ENCODE measurements around the gene PHF12. TPM values are rescaled to one million over a fixed set of nuclear protein-coding genes. Genes with fewer than 3 reads are reported as not detected.

The PHF12 gene
- total RNA-seq, 1 experiment from 2014 or later = 35.7 TPM

DNA sequence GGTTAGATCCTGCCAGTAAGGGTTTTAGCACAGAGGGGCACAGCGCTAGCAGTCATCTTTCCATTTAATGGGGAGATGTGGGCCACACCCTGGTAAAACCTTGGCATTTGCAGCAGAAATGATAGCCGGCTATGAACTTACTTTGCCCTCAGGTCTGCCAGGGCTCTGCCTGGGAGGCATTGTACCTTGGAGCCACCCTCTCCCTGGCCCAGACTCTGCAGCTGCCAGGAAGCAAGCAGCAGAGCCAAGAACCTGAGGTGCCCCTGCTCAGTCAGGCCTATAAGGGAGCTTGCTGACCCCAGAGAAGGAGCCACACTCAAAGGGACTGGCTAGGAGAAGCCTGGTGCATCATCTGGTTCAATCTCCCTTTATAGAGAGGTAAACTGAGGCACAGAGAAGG, 23.7 kb upstream of the PHF12 start:
- TF ChIP-seq, protein P1, sequence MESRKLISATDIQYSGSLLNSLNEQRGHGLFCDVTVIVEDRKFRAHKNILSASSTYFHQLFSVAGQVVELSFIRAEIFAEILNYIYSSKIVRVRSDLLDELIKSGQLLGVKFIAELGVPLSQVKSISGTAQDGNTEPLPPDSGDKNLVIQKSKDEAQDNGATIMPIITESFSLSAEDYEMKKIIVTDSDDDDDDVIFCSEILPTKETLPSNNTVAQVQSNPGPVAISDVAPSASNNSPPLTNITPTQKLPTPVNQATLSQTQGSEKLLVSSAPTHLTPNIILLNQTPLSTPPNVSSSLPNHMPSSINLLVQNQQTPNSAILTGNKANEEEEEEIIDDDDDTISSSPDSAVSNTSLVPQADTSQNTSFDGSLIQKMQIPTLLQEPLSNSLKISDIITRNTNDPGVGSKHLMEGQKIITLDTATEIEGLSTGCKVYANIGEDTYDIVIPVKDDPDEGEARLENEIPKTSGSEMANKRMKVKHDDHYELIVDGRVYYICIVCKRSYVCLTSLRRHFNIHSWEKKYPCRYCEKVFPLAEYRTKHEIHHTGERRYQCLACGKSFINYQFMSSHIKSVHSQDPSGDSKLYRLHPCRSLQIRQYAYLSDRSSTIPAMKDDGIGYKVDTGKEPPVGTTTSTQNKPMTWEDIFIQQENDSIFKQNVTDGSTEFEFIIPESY (IDR thresholded peaks at IDR 0.05; ENCODE audit: extremely low read depth, insufficient replicate concordance, low read length) = no peak
- TF ChIP-seq SRF (IDR thresholded peaks at IDR 0.05; ENCODE audit: low read depth) (no peak), SIN3A (IDR thresholded peaks at IDR 0.05; ENCODE audit: low read depth) (no peak), ZFX (IDR thresholded peaks at IDR 0.05) (no peak), TCF7L2 (IDR thresholded peaks at IDR 0.05; ENCODE audit: borderline replicate concordance, extremely low read depth, insufficient read depth, insufficient read length) (no peak), YY1 (IDR thresholded peaks at IDR 0.05; ENCODE audit: extremely low read depth, insufficient replicate concordance, low read depth, low read length) (no peak), EZH2phosphoT487 (IDR thresholded peaks at IDR 0.05; ENCODE audit: borderline replicate concordance) (no peak), CEBPB (IDR thresholded peaks at IDR 0.05; ENCODE audit: low read depth) (no peak), ZNF274 (IDR thresholded peaks at IDR 0.05; ENCODE audit: low read depth, low read length) (no peak), ELF1 (IDR thresholded peaks at IDR 0.05; ENCODE audit: borderline replicate concordance, low read depth) (no peak)
- TF ChIP-seq, protein P2, sequence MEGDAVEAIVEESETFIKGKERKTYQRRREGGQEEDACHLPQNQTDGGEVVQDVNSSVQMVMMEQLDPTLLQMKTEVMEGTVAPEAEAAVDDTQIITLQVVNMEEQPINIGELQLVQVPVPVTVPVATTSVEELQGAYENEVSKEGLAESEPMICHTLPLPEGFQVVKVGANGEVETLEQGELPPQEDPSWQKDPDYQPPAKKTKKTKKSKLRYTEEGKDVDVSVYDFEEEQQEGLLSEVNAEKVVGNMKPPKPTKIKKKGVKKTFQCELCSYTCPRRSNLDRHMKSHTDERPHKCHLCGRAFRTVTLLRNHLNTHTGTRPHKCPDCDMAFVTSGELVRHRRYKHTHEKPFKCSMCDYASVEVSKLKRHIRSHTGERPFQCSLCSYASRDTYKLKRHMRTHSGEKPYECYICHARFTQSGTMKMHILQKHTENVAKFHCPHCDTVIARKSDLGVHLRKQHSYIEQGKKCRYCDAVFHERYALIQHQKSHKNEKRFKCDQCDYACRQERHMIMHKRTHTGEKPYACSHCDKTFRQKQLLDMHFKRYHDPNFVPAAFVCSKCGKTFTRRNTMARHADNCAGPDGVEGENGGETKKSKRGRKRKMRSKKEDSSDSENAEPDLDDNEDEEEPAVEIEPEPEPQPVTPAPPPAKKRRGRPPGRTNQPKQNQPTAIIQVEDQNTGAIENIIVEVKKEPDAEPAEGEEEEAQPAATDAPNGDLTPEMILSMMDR (IDR thresholded peaks at IDR 0.05 in 2 of 3, conservative IDR thresholded peaks at IDR 0.05 in 1 of 3; ENCODE audit: borderline replicate concordance in 1 of 3, insufficient read depth in 1 of 3, low read depth in 2 of 3, low read length in 2 of 3) = no peak
- TF ChIP-seq, protein P3, sequence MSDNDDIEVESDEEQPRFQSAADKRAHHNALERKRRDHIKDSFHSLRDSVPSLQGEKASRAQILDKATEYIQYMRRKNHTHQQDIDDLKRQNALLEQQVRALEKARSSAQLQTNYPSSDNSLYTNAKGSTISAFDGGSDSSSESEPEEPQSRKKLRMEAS (IDR thresholded peaks at IDR 0.05) = no peak
- TF ChIP-seq, protein P4, sequence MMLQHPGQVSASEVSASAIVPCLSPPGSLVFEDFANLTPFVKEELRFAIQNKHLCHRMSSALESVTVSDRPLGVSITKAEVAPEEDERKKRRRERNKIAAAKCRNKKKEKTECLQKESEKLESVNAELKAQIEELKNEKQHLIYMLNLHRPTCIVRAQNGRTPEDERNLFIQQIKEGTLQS (IDR thresholded peaks at IDR 0.05) = no peak
- TF ChIP-seq, protein P5, sequence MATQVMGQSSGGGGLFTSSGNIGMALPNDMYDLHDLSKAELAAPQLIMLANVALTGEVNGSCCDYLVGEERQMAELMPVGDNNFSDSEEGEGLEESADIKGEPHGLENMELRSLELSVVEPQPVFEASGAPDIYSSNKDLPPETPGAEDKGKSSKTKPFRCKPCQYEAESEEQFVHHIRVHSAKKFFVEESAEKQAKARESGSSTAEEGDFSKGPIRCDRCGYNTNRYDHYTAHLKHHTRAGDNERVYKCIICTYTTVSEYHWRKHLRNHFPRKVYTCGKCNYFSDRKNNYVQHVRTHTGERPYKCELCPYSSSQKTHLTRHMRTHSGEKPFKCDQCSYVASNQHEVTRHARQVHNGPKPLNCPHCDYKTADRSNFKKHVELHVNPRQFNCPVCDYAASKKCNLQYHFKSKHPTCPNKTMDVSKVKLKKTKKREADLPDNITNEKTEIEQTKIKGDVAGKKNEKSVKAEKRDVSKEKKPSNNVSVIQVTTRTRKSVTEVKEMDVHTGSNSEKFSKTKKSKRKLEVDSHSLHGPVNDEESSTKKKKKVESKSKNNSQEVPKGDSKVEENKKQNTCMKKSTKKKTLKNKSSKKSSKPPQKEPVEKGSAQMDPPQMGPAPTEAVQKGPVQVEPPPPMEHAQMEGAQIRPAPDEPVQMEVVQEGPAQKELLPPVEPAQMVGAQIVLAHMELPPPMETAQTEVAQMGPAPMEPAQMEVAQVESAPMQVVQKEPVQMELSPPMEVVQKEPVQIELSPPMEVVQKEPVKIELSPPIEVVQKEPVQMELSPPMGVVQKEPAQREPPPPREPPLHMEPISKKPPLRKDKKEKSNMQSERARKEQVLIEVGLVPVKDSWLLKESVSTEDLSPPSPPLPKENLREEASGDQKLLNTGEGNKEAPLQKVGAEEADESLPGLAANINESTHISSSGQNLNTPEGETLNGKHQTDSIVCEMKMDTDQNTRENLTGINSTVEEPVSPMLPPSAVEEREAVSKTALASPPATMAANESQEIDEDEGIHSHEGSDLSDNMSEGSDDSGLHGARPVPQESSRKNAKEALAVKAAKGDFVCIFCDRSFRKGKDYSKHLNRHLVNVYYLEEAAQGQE (IDR thresholded peaks at IDR 0.05; ENCODE audit: low read depth) = no peak
- ATAC-seq (no peak), DNase-seq (ENCODE audit: low read depth, low spot score) (no peak)
- Histone ChIP-seq H3K9me2 (ENCODE audit: insufficient read depth) (no peaks in the 10 kb centered on the region), H2AFZ (ENCODE audit: low read depth, low read length, poor library complexity, severe bottlenecking) (no peak overlapping the region), H3K4me3 (replicated peaks in 1 of 2; ENCODE audit: low read depth in 1 of 2, low read length in 2 of 2) (no peak overlapping the region), H3K9ac (ENCODE audit: low read length) (no peak overlapping the region), H3K9me3 (ENCODE audit: control insufficient read depth in 1 of 2, insufficient read depth in 1 of 2, low read depth in 1 of 2, low read length in 2 of 2) (no peaks in the 10 kb centered on the region), H3K27ac (ENCODE audit: low read depth, low read length) (no peak overlapping the region), H3K79me2 (ENCODE audit: insufficient read depth, low read length) (no peaks in the 10 kb centered on the region), H3K4me1 (ENCODE audit: control insufficient read depth in 1 of 2, insufficient read depth in 2 of 2, low read length in 2 of 2) (no peaks in the 10 kb centered on the region), H3K27me3 (ENCODE audit: insufficient read depth, low read length) (peaks cover 15% of the 10 kb centered on the region; the same call in 1 of the 2 replicates), H3K36me3 (ENCODE audit: control insufficient read depth in 1 of 2, insufficient read depth in 2 of 2, low read length in 2 of 2) (no peaks in the 10 kb centered on the region), H3K4me2 (ENCODE audit: low read length) (no peak overlapping the region), H4K20me1 (ENCODE audit: insufficient read depth) (no peaks in the 10 kb centered on the region)
- intact Hi-C loops (cut with micrococcal nuclease) = no loop called here
- ChIA-PET POLR2A (no interaction called here), RAD21 (ENCODE audit: low non-redundant PET in 1 of 2, low total read pairs in 2 of 2, uncharacterized antibody in 2 of 2, unreplicated experiment in 2 of 2) (no interaction called here), CTCF (no interaction called here)
- no TSS peak for BruUV-seq (replicated peaks)
